Stimulated activated CD8-positive, alpha-beta memory T cell treated with anti-CD3 and anti-CD28 coated beads, Interleukin-7, amount 100 ng/mL, for 1 hour (primary cell): ENCODE measurements around the gene TNS1.
A peak's percentile ranks its signal among the peaks of the same experiment; 100 is the strongest.

Experiments used
- DNase-seq, 2 donors: peaks; one replicate each; pipeline ENCODE4 v3.0.0-alpha.2; 2020; ENCODE audit warnings: low read depth in 2 of 2

Gene TNS1

DNA sequence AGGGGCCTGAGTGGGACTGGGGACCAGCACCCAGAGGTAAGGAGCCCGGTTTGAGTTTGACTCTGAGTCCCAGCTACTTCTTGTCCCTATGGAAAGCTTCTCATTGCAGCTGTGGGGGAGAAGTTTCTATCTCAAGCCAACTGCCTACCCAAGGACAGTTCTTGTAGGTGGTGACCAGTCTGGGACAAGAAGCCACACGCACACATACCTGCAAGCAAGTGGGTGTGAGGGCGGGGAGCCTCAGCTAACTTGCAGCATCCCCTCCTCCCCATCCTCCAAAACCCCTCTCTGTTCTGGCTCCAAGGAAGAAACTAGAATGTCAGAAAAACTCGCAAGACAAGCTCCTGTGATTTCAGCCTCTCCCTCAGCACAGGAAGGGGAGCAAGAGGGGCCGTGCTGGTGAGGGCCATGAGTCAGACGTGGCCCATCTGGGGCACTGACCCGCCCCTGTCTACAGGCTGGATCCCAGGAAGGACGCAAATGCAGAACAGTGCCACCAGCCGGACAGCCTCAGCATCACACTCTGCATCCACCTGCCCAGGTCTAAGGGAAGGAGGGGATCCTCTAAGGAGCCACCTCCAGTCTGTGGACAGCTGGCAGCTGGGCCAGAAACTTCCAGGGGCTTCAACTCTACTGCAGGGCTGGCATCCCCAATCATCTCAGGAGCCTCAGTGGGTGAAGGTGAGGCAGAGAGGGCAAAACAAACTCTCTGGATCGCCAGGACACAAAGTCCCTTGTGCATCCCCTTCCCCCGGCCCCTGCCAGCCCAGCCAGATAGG lies 103.4 kb downstream of the TNS1 start:
- no peak for DNase-seq

DNA sequence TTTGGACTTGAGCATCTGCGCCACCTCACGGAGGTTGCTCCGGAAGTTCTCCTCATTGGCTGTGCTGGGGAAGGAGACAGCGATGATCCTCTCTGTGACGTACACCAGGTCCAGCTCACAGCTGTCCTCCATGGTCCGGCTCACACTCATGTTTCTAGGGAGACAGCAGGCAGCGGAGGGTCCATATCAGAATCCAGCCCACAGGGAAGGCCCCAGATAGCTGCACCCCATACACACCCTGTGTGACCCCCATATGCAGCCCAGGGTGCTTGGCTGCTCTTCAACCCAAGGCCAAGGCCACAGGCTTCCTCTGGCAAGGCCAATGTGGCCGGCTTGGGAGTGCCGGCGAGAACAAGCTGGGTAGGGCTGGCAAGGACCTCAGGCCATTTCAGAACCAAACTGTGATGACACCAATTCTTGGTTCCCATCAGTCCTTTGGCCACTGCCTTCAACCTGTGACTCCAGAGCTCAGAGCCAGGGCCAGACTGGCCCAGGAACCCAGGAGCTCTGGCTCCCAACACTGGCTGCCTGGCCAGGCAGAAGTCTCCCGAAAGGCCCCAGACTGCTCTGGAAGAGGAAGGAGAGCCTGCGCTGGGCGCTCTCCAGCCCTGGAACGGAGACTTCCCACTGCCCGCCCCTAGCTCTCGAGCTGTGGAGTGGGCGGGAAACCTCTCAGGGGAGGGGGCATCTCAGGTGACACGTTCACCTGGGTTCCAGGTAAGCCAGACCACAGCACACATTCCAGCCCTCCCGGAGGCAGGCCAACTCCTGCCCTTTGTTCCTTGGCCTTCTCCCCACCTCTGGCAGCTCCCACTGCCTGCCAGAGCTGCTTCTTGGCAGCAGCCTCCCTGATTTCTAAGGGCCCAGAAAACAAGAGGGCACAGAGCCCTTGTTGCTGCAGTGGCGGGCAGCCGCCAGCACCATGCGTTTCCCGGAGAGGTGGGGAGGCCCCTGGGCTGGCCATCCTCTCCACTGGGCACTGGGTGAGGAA lies 104.7 kb downstream of the TNS1 start:
- no peak for DNase-seq

DNA sequence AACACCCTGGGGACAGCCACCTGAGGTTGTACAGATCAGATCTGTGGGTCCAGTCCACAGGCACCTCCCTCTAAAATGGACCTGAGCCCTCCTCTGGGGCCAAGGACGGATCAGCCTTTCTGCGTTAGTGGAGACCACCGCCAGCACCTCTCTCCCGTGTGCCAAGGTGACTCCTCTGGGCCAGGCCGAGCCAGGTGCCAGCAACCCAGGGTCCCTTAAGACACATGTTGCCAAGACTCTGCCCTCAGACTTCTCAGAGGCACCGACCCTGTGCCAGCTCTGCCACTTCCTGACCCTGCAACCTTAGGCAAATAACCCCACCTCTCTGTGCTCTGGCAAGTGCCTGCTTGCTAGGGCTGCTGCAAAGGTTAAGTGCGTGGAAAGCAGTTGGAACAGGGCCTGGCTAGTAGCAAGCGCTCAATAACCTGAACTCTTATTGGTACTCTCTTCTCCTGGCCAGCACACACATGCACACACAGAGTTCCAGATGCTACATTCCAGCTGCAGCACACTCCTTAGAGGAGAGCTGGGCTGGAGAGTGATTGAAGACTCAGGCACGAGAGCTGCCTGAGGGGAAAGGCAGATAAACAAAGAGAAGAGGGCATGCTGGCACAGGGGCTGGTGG lies 105.6 kb downstream of the TNS1 start:
- DNase-seq = no peak

DNA sequence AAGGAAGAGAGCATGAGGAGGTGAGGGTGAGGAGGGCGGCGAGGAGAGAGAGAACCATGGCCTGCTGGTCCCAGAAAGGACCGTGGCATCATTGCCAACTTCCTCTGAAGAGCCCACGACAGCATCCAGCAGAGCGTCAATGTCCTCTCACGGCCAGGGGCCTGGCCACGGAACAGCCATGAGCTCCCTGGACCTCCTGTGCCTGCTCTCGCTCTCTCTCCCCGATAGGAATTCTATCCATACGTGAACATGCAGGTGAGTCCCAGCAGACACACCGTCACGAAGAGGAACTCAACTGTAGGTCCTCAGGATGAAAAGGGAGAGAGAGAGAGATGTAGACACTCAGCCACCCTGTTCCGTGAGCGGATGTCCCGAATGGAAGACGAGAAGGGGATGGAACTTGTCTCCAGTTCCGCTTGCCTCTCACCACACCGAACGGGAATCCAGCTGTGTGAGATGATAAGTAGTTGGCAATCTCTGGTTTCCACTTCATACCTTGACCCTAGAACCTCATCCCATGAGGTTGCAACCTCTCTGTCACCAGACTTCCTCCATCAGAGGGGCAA lies 107.6 kb downstream of the TNS1 start:
- no peak for DNase-seq

DNA sequence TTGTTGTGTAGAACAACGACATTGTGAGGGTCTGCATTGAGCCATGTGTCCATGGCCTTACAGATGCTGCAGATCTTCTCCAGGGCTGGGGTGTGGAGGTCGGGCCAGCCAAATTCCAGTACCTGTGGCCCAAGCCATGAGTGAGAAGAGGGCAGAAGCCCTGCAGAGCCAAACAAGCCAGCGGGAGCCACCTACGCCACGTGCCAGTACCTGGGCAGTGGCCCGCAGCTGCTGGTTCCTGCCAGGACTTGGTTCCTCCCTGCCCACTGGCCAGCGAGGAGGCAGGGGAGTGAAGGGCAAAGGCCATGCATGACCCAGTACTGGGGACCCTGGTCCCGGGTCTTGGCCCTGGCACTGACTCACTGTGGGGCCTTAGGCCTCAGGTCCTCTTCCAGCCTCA lies 109.4 kb downstream of the TNS1 start:
- no peak for DNase-seq

DNA sequence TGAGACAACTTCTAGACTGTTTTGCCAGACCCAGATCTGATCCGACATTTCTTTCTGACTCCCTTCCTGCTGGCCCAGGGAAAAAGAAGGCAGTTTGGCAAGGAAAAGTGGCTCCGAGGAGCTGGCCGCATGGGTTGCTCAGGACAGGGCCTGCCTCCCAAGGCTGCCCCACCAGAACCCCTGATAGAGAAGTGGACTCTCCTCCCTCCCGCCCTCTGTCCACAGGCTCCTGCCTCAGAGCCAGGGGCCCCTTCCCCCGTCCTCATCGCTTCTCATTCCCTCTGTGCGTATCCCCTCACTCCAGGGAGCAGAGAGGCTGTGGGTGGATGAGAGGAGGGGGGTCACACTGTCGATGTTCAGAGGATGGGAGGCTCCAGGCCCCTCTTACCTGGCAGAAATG lies 110.2 kb downstream of the TNS1 start:
- DNase-seq = no peak

DNA sequence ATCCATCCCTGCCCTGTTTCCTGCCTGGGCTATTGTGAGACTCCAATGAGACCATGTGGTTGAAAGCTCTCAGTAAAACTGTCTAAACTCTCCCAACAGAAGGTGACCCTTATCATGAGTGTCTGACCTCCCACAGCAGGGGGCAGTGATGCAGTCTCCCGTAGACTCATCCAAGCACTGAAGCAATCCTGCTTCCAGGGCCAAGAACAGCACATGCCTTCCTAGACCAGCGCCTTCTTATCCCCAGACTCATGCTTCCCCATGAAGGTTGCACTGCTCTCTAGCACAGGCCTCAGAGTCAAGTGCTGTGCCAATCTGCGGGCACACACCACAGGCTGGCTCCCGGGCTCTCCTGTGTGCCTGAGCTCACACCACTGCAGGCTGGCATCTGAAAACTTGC lies 112.3 kb downstream of the TNS1 start:
- DNase-seq = no peak

DNA sequence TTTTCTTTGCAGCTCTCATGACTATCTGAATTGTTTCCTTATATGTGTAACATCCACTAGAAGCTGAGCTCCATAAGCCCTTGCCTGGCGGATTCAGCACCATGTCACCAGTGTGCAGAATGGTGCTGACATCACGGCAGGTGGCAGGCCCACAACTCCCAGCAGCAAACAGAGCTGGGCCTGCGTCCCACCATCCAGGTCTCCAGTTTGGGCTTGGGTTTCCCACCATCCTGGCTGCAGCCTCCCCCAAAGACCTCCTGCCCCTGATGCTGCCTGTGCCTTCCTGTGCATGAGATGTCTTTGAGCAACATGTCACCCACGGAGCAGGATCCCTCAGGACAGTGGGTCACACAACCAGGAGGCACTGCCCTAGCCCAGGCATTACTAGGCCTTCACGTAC lies 113.1 kb downstream of the TNS1 start:
- no peak for DNase-seq

DNA sequence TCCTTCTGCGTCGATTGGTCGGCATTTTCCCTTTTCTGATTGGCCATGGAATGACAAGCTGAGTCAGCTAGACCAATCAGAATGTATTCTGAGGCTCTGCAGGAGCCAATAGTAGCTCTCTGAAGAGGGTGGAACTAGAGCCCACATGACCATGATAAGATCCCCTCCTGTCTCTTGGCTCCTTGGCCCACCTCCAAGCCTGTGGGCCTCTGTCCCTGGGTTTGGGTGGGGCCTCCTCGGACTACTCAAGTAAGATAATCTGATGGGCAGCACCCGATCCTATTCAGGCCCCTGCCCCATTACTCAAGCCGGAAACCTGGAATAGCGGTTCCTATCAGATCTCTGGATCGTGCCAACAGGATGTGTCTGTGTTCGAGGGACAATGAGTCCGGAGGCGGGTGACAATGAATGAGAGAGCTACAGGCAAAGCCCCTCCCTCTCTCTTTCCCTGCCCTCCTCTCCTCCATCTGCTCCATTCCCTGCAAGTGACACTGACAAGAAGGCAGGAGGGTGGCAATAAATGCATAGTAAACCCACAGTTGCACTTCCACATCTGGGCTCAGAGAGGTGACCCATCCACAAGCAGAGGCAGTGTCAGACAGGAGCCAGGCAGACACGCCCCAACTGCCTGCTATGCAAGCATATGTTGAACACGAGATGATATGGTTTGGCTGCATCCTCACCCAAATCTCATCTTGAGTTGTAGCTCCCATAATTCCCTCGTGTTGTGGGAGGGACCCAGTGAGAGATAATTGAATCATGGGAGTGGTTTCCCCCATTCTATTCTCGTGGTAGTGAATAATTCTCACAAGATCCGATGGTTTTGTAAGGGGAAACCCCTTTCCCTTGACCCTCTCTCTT lies 114.7 kb downstream of the TNS1 start:
- no peak for DNase-seq

DNA sequence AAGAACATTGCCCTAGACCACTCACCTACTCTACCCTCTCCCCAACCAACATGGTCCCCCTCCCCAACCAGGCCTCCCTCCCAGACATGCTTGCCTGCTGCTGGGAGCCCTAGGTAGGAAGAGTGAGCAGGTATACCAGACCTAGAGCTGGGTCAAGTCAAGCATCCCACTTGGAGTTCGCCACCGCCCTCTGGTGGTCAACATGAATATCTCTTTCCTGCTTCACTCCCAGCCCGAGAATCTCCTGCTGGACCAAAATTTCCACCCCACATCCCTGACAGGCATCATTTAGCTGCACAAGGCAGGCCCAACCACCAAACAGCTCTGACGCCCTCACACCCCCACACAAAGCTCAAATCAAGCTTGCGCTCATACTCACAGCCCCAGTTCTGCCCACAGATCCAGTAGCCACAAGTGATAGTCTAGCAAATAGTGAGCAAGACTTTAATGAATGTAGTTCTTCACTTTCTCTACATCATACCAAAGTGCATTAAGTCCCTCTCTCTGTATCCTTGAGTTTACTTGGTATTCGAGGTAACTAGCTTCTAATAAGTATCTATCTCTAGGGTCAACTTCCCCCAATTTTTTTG lies 116.0 kb downstream of the TNS1 start:
- peak; percentile 12 to 27 for DNase-seq

DNA sequence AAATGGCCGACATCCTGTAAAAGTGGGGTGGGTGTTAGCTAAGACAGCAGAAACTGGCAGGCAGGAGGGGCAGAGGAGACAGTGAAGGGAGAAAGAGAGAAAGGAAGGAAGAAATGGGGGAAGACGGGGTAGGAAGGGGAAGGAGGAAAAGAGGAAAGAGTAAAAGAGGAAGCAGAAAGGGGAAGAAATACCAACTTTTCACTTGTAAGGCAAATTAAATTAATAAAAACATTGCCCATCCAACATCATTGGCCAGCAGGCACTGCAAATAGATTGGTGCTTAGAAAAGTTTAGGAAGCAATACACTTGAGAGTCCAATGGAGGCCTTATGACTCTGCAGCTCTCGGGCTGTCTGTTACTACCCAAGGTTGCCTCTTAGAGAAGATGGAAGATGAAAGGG lies 116.7 kb downstream of the TNS1 start:
- no peak for DNase-seq

DNA sequence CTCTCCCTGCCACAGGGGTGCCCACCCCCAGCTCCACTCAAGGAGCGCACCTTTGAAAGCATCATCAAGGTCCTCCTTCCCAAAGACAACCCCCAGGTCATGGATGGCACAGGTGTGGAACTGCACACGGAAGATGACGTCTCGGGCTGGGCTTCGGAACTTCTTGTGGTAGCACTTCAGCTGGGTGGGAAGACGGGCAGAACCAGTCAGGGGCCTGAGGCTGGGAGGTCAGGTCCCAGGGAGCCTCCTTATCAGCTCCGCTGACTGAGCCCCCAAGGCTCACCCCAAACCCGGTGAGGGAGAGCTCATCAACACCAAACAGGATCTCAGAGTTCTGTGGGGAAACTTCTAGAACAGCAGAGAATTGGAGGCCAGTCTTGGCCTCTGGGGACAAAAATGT lies 117.8 kb downstream of the TNS1 start:
- DNase-seq = no peak

DNA sequence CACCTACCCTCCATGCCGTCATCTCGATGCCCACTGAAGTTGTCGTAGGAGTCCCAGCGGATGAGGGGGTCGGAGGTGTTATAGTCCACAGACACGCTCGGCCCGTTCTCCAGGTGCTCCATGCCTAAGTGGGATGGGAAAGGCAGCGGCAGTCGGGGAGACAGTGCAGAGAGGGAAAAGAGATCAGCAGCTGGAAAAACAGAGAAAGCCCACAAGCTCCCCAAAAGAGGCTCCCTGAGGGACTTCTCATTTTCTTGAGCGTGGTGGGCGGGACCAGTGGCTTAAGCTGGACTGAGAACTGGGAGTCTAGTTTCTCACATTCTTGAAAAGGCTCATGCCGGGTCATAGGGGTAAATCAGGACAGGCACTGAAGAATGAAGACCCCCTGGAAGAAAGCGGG lies 121.9 kb downstream of the TNS1 start:
- DNase-seq = no peak

DNA sequence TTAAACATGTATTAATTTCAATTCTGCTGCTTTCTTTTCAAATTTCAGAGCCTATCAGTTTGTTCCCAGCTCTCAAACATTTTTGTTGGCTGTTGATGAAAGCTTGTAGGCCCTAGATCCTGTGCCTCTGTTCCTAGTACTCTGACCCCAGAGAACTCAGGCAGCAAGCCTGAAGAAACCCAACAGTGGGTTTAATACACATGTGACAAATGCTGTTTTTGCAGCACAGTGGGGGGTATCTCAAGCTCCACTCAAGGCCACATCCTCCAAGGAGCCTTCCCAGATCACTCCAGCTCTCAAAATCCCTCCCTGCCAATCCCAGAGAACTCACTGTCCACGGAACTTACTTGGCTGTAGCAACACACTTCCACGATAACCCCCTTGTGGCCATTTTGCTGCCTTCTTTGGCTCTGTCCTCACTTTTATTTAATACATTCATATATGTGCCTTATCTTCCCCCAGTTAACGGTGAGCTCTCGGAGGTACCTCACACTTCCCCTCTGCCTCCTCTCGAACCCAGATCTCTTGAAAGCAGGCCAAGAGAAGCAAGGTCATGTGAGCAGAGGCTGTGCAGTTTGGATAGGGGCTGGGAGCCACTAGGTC lies 122.4 kb downstream of the TNS1 start:
- DNase-seq = no peak

DNA sequence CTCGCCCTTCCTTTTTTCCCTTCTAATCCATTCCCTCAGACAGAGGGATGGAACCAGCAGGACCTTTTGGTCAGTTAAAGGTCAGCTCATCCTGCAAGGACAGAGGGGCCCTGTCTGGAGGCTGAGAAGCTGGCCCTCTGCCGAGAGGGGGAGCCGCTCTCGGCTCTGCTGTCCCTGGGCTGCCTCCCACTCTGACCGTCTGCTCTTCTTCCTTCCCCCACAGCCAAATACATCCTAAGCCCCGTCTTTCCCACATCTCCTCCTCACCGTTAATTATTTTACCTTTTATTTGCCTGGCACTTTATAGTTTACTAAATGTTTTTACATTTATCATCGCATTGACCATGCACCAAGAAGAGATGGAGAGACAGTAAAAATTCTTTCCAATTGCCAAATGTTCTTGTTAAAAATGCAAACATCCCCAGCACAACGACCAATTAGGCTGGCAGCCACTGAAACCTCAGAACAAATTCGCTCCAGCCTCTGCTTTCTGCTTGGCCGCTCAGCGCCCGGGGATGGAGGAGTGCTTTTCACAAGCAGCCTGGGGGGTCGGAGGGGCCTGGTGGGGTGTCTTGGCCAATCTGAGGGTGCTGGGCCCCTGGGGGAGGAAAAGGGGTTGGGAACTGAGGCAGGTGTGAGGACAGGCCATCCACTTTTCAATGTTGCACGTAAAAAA lies 123.7 kb downstream of the TNS1 start:
- DNase-seq = no peak

DNA sequence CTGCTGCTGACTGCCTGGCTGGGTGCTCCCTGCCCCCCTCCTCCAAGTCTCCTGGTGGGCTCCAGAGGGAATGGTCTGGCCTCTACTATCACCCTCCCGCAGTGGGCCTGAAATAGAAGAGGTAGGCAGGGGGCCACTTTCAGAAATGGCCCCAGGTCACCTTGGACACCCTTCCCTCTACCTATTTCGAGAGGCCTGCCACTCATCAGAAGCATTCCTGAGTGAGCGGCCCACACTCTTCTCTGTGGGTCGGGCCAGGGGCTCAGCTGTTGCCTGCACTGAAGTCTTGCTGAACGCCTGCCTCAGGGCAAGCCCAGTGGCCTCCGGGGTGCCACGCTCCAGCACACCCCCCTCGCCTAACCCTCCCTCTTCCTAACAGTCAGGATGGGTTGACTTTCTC lies 124.9 kb downstream of the TNS1 start:
- DNase-seq = no peak

DNA sequence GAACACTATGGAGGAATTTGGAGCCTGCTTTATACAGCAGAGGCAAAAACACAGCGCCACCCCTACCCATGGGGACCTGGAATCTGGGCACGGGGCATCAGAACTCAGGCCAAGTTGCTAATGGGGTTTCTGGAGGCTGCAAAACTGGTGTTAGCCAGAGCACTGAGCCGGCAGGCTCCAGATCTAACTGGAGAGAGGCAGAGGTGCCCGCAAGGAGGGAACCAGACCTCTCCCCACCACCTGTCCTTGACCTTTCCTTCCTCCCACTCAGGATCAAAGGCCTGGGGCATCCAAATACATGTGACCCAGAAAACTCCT lies 126.6 kb downstream of the TNS1 start:
- no peak for DNase-seq

DNA sequence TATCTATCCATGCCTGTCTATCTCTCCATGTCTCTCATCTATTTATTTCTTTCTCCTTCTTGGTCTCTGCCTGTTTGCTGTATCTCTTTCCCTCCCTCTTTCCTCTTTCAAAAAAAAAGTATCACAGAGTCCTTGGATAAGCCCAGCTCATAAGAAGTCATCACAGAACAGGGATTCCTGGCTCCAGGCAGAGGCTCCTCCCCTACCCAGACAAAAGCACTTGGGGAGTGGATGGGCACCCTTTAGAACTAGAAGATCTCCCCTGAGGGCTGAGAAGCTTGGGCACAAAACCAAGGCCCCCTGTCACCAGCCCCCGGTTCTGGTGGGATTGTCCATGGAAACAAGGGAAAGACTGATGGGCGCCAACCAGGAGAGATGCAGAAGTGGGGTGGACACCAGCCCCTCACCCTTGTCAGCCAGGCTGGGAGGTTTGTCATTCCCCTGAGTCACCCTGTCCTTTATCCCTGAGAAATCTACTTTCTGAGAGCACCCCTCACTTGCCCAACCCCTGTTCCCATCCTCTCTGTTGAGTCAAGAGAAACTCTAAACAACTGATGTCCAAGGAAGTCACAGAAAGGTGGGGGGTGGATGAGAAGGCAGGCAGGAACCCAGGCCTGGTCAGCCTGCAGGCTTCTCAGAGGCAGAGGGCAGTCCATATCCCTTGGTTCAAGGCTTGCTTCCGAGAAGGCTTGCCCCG lies 127.1 kb downstream of the TNS1 start:
- no peak for DNase-seq

DNA sequence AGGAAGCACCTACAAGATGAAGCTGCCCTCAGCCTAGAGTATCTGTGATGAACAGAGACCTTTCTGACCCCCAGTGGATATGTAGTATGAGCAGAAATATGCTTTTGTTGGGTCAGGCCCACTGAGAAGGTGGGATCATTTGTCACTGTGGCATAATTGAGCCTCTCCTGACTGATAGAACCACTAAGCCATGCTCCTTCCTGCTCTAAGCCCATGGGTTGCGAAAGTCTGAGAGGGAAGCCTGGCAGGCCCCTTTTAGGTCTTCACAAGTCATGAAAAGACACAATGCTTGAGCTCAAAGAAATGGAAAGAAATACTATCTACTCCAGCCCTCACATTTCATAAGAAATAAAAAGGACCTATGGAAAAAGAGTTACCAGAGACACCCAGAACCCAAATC lies 127.7 kb downstream of the TNS1 start:
- DNase-seq = no peak
